Gastroesophageal sphincter (tissue), 4 donors: Measurements from ENCODE around the gene JARID2. TPM values are rescaled to one million over a fixed set of nuclear protein-coding genes. Genes with fewer than 3 reads are reported as not detected.
"Not testable (repeated sequence)": the region's sequence is repeated elsewhere in the genome, so short reads cannot be mapped to it uniquely, and the experiment has no call there.

Experiments
- ATAC-seq: fragments of 150-250 bp; one replicate; pipeline ENCODE4 v1.9.1; 2016; ENCODE audit warnings: mild to moderate bottlenecking, moderate library complexity
- H3K27ac ChIP-seq, 4 donors: fragments of 200-600 bp; sonication (generic) in 3 of 4; 1 replicate in 3 of 4; 2 replicates in 1 of 4; pipeline ENCODE4 v1.5.1; 2016 to 2019
- H3K27me3 ChIP-seq: fragments of 200-600 bp; sonication (generic); one replicate; pipeline ENCODE4 v1.5.1; 2019
- H3K36me3 ChIP-seq, 2 donors: fragments of 200-600 bp; sonication (generic); one replicate each; pipeline ENCODE4 v1.5.1; 2019; ENCODE audit warnings: control low read depth in 1 of 2
- H3K4me1 ChIP-seq, 3 donors: fragments of 200-600 bp; sonication (generic); 1 replicate in 2 of 3; 2 replicates in 1 of 3; pipeline ENCODE4 v1.5.1; 2016 to 2019; ENCODE audit warnings: control low read depth in 2 of 3
- H3K4me3 ChIP-seq, 2 donors: fragments of 200-600 bp; sonication (generic); one replicate each; pipeline ENCODE4 v1.5.1; 2019; ENCODE audit warnings: mild to moderate bottlenecking in 1 of 2, moderate library complexity in 1 of 2
- H3K9me3 ChIP-seq, 3 donors: fragments of 200-600 bp; sonication (generic); one replicate each; pipeline ENCODE4 v1.5.1; 2017 to 2019; ENCODE audit warnings: control low read depth in 2 of 3
- CTCF ChIP-seq, 4 experiments: fragments of 200-600 bp in 2 of 4; fragments of 450-650 bp in 2 of 4; sonication (generic) in 1 of 4; IDR thresholded peaks; one replicate each; pipeline ENCODE4 v1.5.1; 2017 to 2019; ENCODE audit warnings: antibody characterized with exemption in 4 of 4, mild to moderate bottlenecking in 2 of 4, moderate library complexity in 2 of 4
- EP300 ChIP-seq: sonication (generic); formaldehyde crosslinking; IDR thresholded peaks from one replicate; pipeline ENCODE4 v1.6.1; 2017; ENCODE audit warnings: antibody characterized with exemption, mild to moderate bottlenecking
- POLR2A ChIP-seq, 2 donors: fragments of 450-650 bp; IDR thresholded peaks; one replicate each; pipeline ENCODE4 v1.6.1; 2017; ENCODE audit warnings: antibody characterized with exemption in 2 of 2, mild to moderate bottlenecking in 2 of 2, moderate library complexity in 1 of 2
- POLR2AphosphoS5 ChIP-seq: sonication (generic); formaldehyde crosslinking; IDR thresholded peaks from one replicate; pipeline ENCODE4 v1.6.1; 2017; ENCODE audit warnings: antibody characterized with exemption
- WGBS, 2 donors: methylation state at CpG; one replicate each; pipeline ENCODE4 v1.1.5; 2018; ENCODE audit warnings: low coverage in 1 of 2; 5-methylcytosine and 5-hydroxymethylcytosine counted together
- total RNA-seq, 4 donors: library from RNA; depleted of rRNA; stranded (reverse); fragments of >200 nt; gene quantifications; one replicate each; pipeline ENCODE4 v1.1.0, GENCODE V29; 2016

The JARID2 gene
- total RNA-seq, 4 donors from 2014 or later: 6.8 to 12.3 (median 8.5) TPM

GRCh38 chr6:15283986-15284361 is 38.1 kb downstream of the JARID2 start:
- 82 to 87% methylated on average over 3 of the region's 3 CpGs for WGBS, 2 donors
- no peak for ATAC-seq
- H3K27me3 ChIP-seq: no peaks in the 10 kb centered on the region
- no peaks in the 10 kb centered on the region for H3K36me3 ChIP-seq
- H3K4me1 ChIP-seq: peaks cover 0 to 49% (median 2%) of the 10 kb centered on the region in 3 donors
- TF ChIP-seq POLR2A (IDR thresholded peaks at IDR 0.05): no peak
- no peak for TF ChIP-seq POLR2AphosphoS5
- no peak for TF ChIP-seq CTCF (IDR thresholded peaks at IDR 0.05)
- no peak for TF ChIP-seq EP300
- H3K9me3 ChIP-seq: no peaks in the 10 kb centered on the region
- H3K4me3 ChIP-seq: no peak overlapping the region
- H3K27ac ChIP-seq: no peak overlapping the region

- no peak for ATAC-seq
- H3K27me3 ChIP-seq: no peaks in the 10 kb centered on the region
- no peaks in the 10 kb centered on the region for H3K9me3 ChIP-seq
- H3K27ac ChIP-seq: no peak overlapping the region
- no peaks in the 10 kb centered on the region for H3K36me3 ChIP-seq
- H3K4me3 ChIP-seq: no peak overlapping the region
- WGBS, 2 donors: 100% methylated on average over 1 of the region's 1 CpG
- TF ChIP-seq EP300: no peak
- TF ChIP-seq POLR2AphosphoS5: no peak
- no peak for TF ChIP-seq CTCF (IDR thresholded peaks at IDR 0.05)
- no peak for TF ChIP-seq POLR2A (IDR thresholded peaks at IDR 0.05)
- H3K4me1 ChIP-seq: peaks cover 0 to 49% (median 1%) of the 10 kb centered on the region in 3 donors
Measured at GRCh38 chr6:15284743-15285142, 38.9 kb downstream of the JARID2 start.

- ATAC-seq: no peak
- no peak overlapping the region for H3K4me3 ChIP-seq
- no peaks in the 10 kb centered on the region for H3K36me3 ChIP-seq
- 86 to 87% methylated on average over 3 of the region's 3 CpGs for WGBS, 2 donors
- no peak for TF ChIP-seq CTCF (IDR thresholded peaks at IDR 0.05)
- no peak for TF ChIP-seq EP300
- TF ChIP-seq POLR2AphosphoS5: no peak
- TF ChIP-seq POLR2A (IDR thresholded peaks at IDR 0.05): no peak
- H3K4me1 ChIP-seq: peaks cover 0 to 49% (median 0%) of the 10 kb centered on the region in 3 donors
- no peaks in the 10 kb centered on the region for H3K27me3 ChIP-seq
- H3K9me3 ChIP-seq: no peaks in the 10 kb centered on the region
- no peak overlapping the region for H3K27ac ChIP-seq
Measured at GRCh38 chr6:15285682-15286294, 39.9 kb downstream of the JARID2 start.

GRCh38 chr6:15287670-15288375 is 42.0 kb downstream of the JARID2 start:
- no peak for ATAC-seq
- peaks cover 0 to 47% (median 0%) of the 10 kb centered on the region in 3 donors for H3K4me1 ChIP-seq
- TF ChIP-seq POLR2AphosphoS5 (no peak), POLR2A (IDR thresholded peaks at IDR 0.05) (no peak), CTCF (IDR thresholded peaks at IDR 0.05) (no peak), EP300 (no peak)

GRCh38 chr6:15288856-15289255 is 43.0 kb downstream of the JARID2 start:
- Histone ChIP-seq H3K9me3 (no peaks in the 10 kb centered on the region), H3K27me3 (no peaks in the 10 kb centered on the region), H3K4me3 (no peak overlapping the region), H3K36me3 (no peaks in the 10 kb centered on the region), H3K4me1 (peaks cover 0 to 58% (median 0%) of the 10 kb centered on the region in 3 donors), H3K27ac (no peak overlapping the region)
- WGBS, 2 donors: 79 to 100% methylated on average over 3 to 7 of the region's 8 CpGs
- ATAC-seq: no peak
- TF ChIP-seq POLR2A (IDR thresholded peaks at IDR 0.05): no peak
- no peak for TF ChIP-seq POLR2AphosphoS5
- TF ChIP-seq CTCF (IDR thresholded peaks at IDR 0.05): no peak
- no peak for TF ChIP-seq EP300

More at GRCh38 chr6:15287670-15288375, 42.0 kb downstream of the JARID2 start:
- Histone ChIP-seq H3K27ac (no peak overlapping the region), H3K36me3 (no peaks in the 10 kb centered on the region), H3K9me3 (no peaks in the 10 kb centered on the region), H3K27me3 (no peaks in the 10 kb centered on the region), H3K4me3 (no peak overlapping the region)
- 76 to 88% methylated on average over 3 to 4 of the region's 6 CpGs for WGBS, 2 donors

- ATAC-seq, H3K4me3 ChIP-seq, H3K9me3 ChIP-seq, H3K27me3 ChIP-seq, H3K36me3 ChIP-seq, H3K27ac ChIP-seq: not testable (repeated sequence)
- WGBS, 2 donors: 60 to 76% methylated on average over 1 to 6 of the region's 7 CpGs
- peaks cover 0 to 63% (median 0%) of the 10 kb centered on the region in 3 donors for H3K4me1 ChIP-seq
Measured at GRCh38 chr6:15289456-15289855, 43.6 kb downstream of the JARID2 start.
